Ascending aorta (tissue), 2 donors: ENCODE measurements around the gene CADPS2. TPM values are rescaled to one million over a fixed set of nuclear protein-coding genes. Genes with fewer than 3 reads are reported as not detected.
A peak's percentile ranks its signal among the peaks of the same experiment; 100 is the strongest.
"Not testable (repeated sequence)": the region's sequence is repeated elsewhere in the genome, so short reads cannot be mapped to it uniquely, and the experiment has no call there.

Experiments used
- DNase-seq, 2 donors: peaks; one replicate each; pipeline ENCODE4 v3.0.0-alpha.2; 2019; ENCODE audit warnings: low spot score in 2 of 2
- H3K27ac ChIP-seq, 2 donors: fragments of 200-600 bp; sonication (generic); one replicate each; pipeline ENCODE4 v1.5.1; 2016 to 2017; ENCODE audit warnings: mild to moderate bottlenecking in 1 of 2
- H3K27me3 ChIP-seq: fragments of 200-600 bp; sonication (generic); one replicate; pipeline ENCODE4 v1.5.1; 2017
- H3K36me3 ChIP-seq, 2 donors: fragments of 200-600 bp; sonication (generic); one replicate each; pipeline ENCODE4 v1.5.1; 2016
- H3K4me1 ChIP-seq, 2 donors: fragments of 200-600 bp; sonication (generic); one replicate each; pipeline ENCODE4 v1.5.1; 2016 to 2017; ENCODE audit warnings: mild to moderate bottlenecking in 1 of 2
- H3K4me3 ChIP-seq, 2 donors: fragments of 200-600 bp; sonication (generic); one replicate each; pipeline ENCODE4 v1.5.1; 2016 to 2017; ENCODE audit warnings: mild to moderate bottlenecking in 1 of 2
- H3K9me3 ChIP-seq, 2 donors: fragments of 200-600 bp; sonication (generic); one replicate each; pipeline ENCODE4 v1.5.1; 2016
- CTCF ChIP-seq, 3 experiments: fragments of 200-600 bp in 2 of 3; fragments of 450-650 bp in 1 of 3; sonication (generic) in 2 of 3; IDR thresholded peaks; one replicate each; pipeline ENCODE4 v1.5.1; 2016 to 2019; ENCODE audit warnings: antibody characterized with exemption in 3 of 3, mild to moderate bottlenecking in 1 of 3, moderate library complexity in 1 of 3
- intact Hi-C: fragments of 100-400 bp; cut with DNase I; formaldehyde crosslinking; loops from one replicate; pipeline ENCODE4 v1.15.1; 2023
- total RNA-seq: library from RNA; depleted of rRNA; stranded (reverse); fragments of >200 nt; gene quantifications from one replicate; pipeline ENCODE4 v1.1.0, GENCODE V29; 2016

CADPS2 gene
- total RNA-seq, 1 donor from 2014 or later, result 31.8 TPM

DNA sequence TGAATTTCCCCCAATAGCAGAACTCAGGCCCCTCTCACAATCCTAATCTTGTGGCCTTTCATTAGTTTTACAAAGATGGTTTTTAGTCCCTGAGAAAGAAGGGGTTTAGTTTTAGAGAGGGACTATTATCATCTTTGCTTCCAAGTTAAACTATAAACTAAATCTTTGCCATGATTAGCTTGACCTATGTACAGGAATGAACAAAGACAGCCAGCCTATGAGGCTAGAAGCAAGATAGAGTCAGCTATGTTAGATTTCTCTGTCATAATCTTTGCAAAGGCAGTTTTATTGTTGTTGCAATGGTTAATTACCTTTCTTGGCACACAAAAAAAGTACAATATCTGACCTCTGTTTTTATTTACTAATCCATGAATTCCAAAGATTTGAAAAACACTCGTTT, 206.4 kb downstream of the CADPS2 start:
- Histone ChIP-seq H3K4me1 (no peaks in the 10 kb centered on the region), H3K27ac (no peak overlapping the region), H3K4me3 (no peak overlapping the region), H3K36me3 (no peaks in the 10 kb centered on the region), H3K9me3 (no peaks in the 10 kb centered on the region), H3K27me3 (no peaks in the 10 kb centered on the region)
- intact Hi-C loops, result no loop called here
- no peak for DNase-seq
- no peak for TF ChIP-seq CTCF (IDR thresholded peaks at IDR 0.05)

DNA sequence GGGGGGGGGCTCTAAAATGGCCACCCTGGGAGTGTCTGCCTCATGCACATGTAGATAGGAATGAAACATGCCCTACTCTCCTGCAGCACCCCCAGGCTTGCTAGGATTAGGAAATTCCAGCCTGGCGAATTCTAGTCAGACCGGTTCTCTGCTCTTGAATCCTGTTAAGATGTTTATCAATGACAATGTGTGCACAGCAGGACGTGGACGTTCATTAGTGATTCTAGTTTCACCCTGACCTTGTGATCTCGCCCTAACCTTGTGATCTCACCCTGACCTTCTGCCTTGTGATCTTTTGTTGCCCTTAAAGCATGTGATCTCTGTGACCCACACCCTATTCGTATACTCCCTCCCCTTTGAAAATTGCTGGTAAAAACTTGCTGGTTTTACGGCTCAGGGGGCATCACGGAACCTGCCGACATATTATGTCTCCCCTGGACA, 207.0 kb downstream of the CADPS2 start:
- H3K27me3 ChIP-seq, H3K4me1 ChIP-seq, intact Hi-C loops, H3K27ac ChIP-seq, H3K4me3 ChIP-seq, H3K9me3 ChIP-seq, H3K36me3 ChIP-seq, DNase-seq: not testable (repeated sequence)

GRCh38 chr7:122677149-122677548, 209.1 kb downstream of the CADPS2 start:
- no peak for TF ChIP-seq CTCF (IDR thresholded peaks at IDR 0.05)
- Histone ChIP-seq H3K4me1 (no peaks in the 10 kb centered on the region), H3K9me3 (no peaks in the 10 kb centered on the region), H3K4me3 (no peak overlapping the region), H3K27ac (no peak overlapping the region), H3K27me3 (no peaks in the 10 kb centered on the region), H3K36me3 (no peaks in the 10 kb centered on the region)
- intact Hi-C loops, result no loop called here
- no peak for DNase-seq

DNA sequence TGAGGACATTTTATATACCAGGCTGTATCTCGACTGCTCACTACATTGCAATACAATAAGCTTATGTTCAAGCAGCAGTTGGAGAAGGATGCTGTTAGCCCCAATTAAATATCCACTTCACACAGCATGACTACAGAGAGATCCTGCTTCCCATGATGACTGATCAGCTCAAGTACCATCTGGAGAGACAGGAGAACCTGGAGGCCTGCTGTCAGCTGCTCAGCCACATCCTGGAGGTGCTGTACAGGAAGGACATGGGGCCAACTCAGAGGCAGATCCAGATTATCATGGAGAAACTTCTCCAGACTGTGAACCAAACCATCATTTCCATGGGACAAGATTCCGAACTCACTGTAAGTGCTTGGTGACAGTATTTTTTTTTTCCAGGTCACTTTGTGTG, 209.8 kb downstream of the CADPS2 start:
- H3K27me3 ChIP-seq, result no peaks in the 10 kb centered on the region
- intact Hi-C loops, result no loop called here
- H3K4me1 ChIP-seq, result no peaks in the 10 kb centered on the region
- H3K36me3 ChIP-seq, result no peaks in the 10 kb centered on the region
- TF ChIP-seq CTCF (IDR thresholded peaks at IDR 0.05), result no peak
- H3K9me3 ChIP-seq, result no peaks in the 10 kb centered on the region
- DNase-seq, result no peak
- no peak overlapping the region for H3K27ac ChIP-seq
- H3K4me3 ChIP-seq, result no peak overlapping the region

DNA sequence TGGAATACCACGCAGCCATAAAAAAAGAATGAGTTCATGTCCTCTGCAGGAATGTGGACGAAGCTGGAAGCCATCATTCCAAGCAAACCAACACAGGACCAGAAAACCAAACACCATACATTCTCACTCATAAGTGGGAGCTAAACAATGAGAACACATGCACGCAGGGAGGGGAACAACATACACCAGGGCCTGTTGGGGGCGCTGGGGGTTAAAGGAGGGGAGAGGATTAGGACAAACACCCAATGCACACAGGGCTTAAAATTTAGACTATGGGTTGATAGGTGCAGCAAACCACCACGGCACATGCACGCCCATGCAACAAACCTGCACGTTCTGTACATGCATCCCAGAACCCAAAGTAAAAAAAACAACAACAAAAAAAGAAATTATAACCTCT, 210.6 kb downstream of the CADPS2 start:
- TF ChIP-seq CTCF (IDR thresholded peaks at IDR 0.05), result no peak
- Histone ChIP-seq H3K36me3 (no peaks in the 10 kb centered on the region), H3K4me3 (no peak overlapping the region), H3K27ac (no peak overlapping the region), H3K4me1 (no peaks in the 10 kb centered on the region), H3K9me3 (no peaks in the 10 kb centered on the region), H3K27me3 (no peaks in the 10 kb centered on the region)
- DNase-seq, result no peak
- intact Hi-C loops, result no loop called here

DNA sequence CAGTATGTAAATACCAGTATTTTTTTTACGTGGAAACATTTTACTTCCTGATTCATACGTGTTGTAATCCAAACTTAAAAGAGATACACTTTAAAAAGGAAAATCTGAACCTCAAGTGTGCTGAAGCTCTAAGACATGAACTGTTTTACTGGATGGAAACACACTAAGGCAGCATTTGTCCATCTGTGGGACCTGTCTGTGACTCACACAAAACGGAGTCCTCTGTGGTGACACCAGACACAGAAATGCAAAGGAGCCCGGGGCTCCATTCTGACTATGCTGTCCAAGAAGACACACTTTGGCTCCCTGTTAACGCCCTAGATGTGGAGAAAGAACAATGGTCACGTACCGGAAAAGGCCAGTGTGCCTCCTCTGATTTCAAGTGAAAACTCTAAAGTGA, 211.2 kb downstream of the CADPS2 start:
- H3K4me3 ChIP-seq, result peak overlapping the region; percentile 8 to 18
- no peak overlapping the region for H3K27ac ChIP-seq
- intact Hi-C loops, result no loop called here

More for the DNA sequence above, 211.2 kb downstream of the CADPS2 start:
- H3K9me3 ChIP-seq, result no peaks in the 10 kb centered on the region
- H3K36me3 ChIP-seq, result no peaks in the 10 kb centered on the region
- no peak for DNase-seq
- no peaks in the 10 kb centered on the region for H3K4me1 ChIP-seq
- H3K27me3 ChIP-seq, result no peaks in the 10 kb centered on the region
- TF ChIP-seq CTCF (IDR thresholded peaks at IDR 0.05), result no peak
